Activated CD8-positive, alpha-beta memory T cell treated with anti-CD3 and anti-CD28 coated beads, Interleukin-2, amount 50 U/mL, for 24 hours (primary cell): ENCODE measurements around the gene NOXO1.
"Not testable (repeated sequence)": the region's sequence is repeated elsewhere in the genome, so short reads cannot be mapped to it uniquely, and the experiment has no call there.

Experiments used
- DNase-seq: peaks from one replicate; pipeline ENCODE4 v3.0.0-alpha.2; 2020; ENCODE audit errors: extremely low read depth

NOXO1 gene

GRCh38 chr16:1981398-1981836, at the start of gene NOXO1:
Gene NOXO1 (minus strand): TSS chr16:1981469. CDS start chr16:1981179, 290 bp downstream.
- DNase-seq = no peak

DNA sequence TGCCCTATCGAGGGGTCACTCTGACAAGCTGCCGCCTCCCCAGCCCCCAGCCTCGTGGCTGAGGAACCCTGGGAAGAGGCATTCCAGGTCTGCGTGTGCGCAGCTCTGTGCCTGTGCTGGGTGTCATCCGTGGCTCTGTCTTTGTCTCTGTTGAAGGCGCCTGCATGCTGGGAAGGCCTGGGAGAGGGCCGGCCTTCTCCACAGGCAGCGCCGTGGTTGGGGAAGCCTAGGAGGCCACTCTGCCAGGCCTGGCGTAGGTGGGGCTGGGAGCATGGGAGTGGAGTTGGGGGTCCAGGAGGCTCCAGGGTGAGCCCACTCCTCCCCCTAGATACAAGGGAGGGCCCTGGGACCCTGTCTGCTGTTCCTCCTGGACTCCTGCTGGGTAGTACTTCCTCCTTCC, 48.8 kb upstream of the NOXO1 start:
- DNase-seq = no peak

DNA sequence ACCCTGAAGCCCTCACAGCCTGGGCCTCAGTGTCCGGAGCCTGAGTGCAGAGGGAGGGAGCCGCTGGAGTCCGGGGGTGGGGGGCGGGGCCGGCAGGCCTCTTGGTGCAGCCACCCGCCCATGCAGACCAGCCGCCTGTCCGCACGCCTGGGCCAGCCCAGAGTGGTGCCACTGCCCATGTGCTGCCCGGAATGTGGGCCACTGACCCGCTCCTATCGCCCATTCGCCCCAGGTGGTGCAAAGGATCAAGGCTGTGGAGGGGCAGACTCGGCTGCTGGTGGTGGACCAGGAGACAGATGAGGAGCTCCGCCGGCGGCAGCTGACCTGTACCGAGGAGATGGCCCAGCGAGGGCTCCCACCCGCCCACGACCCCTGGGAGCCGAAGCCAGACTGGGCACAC, 48.1 kb upstream of the NOXO1 start:
- no peak for DNase-seq

DNA sequence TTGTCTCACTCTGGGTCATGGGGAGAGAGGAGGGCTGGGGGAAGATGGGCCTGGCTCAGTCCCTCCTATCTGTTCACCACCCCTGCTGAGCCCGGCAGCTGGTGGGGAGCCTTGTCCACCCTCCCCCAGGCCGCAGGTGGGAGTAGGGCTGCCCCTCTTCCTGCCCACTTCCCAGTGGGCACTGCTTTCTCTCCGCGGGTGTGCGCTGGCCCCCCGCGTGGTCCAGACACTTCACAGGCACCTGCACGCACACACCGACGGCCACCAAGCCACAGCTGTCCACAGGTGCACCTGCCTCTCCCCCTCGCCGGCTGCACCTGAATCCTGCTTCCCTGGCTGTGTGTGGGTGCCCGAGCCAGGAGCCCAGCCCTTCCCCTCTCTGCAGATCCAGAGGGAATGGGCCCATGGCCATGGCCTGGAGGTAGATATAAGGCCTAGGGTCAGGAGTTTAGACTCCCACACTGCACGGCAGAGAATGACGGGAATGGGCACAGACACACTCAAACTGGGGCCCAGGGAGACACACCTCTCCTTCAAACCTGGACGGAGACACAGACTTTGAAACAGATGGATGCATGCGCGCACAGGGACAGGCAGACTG, 47.5 kb upstream of the NOXO1 start:
- no peak for DNase-seq

GRCh38 chr16:2028146-2028545, 46.9 kb upstream of the NOXO1 start:
- DNase-seq = no peak

GRCh38 chr16:2027024-2028010, 46.0 kb upstream of the NOXO1 start:
- no peak for DNase-seq

- no peak for DNase-seq
Measured at GRCh38 chr16:2026461-2027023, 45.3 kb upstream of the NOXO1 start, which contains the start of gene NHERF2. Gene NHERF2 (plus strand): TSS chr16:2026902. CDS start chr16:2027006, 104 bp downstream.

GRCh38 chr16:2025878-2026460, 44.7 kb upstream of the NOXO1 start:
- DNase-seq = no peak

DNA sequence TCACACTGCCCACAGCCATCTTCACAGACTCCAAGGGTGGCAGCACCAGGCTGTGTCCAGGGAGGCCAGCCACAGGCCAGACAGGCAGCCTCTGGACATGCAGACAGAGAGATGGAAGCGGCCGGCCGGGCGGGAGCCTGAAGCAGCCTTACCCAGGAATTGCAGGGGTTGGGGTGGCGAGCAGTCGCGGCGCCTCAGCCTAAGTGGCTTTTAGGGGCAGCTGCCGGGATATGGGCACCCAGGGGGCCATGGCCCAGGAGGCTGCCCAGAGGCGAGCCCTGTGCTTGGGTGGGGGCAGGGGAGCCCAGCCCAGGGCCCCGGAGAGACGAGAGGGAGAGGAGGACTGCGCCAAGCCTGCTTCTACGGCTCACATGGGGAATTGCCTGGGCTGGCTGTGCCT, 44.0 kb upstream of the NOXO1 start:
- DNase-seq = no peak

DNA sequence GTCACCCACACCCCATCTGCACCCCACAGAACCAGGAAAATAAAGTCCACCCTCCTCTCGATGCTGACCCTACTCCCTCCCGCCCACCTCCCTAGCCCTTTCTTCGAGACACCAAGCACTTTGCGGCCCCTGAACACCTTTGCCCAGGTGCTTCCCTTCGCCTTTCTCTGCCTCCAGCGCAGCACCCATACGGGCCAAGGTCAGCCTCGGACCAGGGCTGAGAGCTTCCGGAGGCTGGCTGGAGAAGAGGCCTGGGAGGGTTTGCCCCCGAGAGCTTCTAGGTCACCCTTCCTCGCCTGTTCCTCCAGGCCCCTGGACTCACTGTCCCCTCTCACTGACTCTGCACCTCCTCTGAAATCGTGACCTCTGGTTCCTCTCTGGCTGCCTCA, 42.8 kb upstream of the NOXO1 start:
- DNase-seq = no peak

GRCh38 chr16:2023092-2024031, 42.1 kb upstream of the NOXO1 start:
- peak; percentile 77 for DNase-seq

- DNase-seq = no peak
Measured at GRCh38 chr16:2022723-2023091, 41.4 kb upstream of the NOXO1 start.

DNA sequence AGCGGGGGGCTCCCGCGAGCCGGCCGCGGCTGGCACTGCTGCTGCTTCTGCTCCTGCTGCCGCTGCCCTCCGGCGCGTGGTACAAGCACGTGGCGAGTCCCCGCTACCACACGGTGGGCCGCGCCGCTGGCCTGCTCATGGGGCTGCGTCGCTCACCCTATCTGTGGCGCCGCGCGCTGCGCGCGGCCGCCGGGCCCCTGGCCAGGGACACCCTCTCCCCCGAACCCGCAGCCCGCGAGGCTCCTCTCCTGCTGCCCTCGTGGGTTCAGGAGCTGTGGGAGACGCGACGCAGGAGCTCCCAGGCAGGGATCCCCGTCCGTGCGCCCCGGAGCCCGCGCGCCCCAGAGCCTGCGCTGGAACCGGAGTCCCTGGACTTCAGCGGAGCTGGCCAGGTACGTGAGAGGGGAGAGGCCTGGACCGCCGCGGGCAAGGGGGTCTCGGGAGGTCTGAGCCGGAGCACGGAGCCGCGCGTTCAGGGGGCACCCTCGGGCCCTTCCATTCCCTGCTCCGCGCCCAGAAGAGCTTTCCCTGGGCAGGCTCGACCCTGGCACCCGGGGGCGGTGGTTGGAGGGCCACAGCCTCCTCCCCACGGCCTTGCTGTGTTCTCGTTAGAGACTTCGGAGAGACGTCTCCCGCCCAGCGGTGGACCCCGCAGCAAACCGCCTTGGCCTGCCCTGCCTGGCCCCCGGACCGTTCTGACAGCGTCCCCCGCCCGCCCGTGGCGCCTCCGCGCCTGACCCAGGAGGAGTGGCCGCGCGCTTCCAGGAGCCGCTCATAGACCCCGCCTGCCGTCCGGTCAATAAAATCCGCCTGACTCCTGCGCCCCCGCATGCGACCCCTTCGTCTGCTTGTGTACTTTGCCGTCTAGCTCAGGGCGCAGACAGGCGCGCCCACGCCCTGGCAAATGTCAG, 38.9 kb upstream of the NOXO1 start:
- DNase-seq = no peak

- DNase-seq = no peak
Measured at GRCh38 chr16:2019518-2019920, 38.2 kb upstream of the NOXO1 start, which contains the start of gene NPW. Gene NPW (plus strand): TSS chr16:2019785.

DNA sequence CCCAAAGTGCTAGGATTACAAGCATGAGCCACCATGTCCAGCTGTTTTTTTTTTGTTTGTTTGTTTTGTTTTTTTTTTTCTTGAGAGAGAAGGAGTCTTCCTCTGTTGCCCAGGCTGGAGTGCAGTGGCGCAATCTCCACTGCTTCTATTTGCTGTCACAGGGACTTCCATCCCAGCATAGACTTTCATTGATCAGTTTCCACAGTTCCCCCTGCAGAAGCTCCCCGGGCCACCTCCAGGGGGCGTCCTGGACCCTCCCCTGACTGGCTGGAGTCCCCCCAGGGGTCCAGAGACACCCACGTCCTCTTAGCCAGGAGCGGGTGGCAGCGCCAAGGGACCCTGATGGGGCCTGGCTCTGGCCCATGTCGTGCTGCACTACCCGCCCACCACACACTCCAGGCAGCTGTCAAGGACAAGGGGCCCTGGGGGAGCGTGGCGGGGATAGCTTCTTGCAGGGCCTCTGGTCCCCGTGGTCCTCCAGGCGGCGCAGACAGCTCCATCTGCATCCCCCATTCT, 35.2 kb upstream of the NOXO1 start:
- DNase-seq = no peak

GRCh38 chr16:2015947-2016208, 34.6 kb upstream of the NOXO1 start:
- DNase-seq = no peak

GRCh38 chr16:2015117-2015946, 34.1 kb upstream of the NOXO1 start:
- no peak for DNase-seq

DNA sequence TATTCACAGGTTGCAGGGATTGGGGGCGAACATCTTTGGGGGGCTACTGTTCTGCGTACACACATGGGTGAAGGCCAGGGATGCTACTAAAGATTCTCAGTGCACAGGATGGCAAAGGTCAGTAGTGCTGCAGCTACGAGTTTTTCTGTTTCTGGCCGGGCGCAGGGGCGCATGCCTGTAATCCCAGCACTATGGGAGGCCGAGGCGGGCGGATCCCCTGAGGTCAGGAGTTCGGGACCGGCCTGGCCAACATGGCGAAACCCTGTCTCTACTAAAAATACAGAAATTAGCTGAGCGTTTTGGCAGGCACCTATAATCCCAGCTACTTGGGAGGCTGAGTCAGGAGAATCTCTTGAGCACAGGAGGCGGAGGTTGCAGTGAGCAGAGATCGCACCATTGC, 32.3 kb upstream of the NOXO1 start:
- DNase-seq = no peak

DNA sequence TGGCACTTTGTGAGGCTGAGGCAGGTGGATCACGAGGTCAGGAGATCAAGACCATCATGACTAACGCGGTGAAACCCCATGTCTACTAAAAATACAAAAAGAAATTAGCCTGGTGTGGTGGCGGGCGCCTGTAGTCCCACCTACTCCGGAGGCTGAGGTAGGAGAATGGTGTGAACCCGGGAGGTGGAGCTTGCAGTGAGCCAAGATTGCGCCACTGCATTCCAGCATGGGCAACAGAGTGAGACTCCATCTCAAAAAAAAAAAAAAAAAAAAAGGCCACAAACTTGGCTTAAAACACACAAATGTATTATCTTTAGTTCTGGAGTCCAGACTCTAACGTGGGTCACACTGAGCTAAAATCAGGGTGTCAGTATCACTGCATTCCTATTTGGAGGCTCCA, 30.5 kb upstream of the NOXO1 start:
- not testable (repeated sequence) for DNase-seq
